GM19035 (cell line): Measurements from ENCODE around the gene POP5.

Source experiments
- ATAC-seq: cut with Tn5 transposase; IDR thresholded peaks from one replicate; pipeline ENCODE4 v1.9.1; 2021; ENCODE audit not compliant: unreplicated experiment

The POP5 gene

GRCh38 chr12:120590741-120591407 lies 9.7 kb upstream of the POP5 start:
- ATAC-seq: no peak

- no peak for ATAC-seq
These were observed 8.0 kb upstream of the POP5 start for GRCh38 chr12:120588948-120589930.

GRCh38 chr12:120588371-120588770 lies 7.2 kb upstream of the POP5 start:
- ATAC-seq: no peak

GRCh38 chr12:120586860-120587259 lies 5.7 kb upstream of the POP5 start:
- ATAC-seq: no peak

- ATAC-seq: no peak
These were observed 5.0 kb upstream of the POP5 start for GRCh38 chr12:120586206-120586605.

GRCh38 chr12:120584343-120585149 lies 3.3 kb upstream of the POP5 start:
- ATAC-seq: no peak

GRCh38 chr12:120583478-120584030 lies 2.4 kb upstream of the POP5 start:
- no peak for ATAC-seq

GRCh38 chr12:120581998-120582397 lies 796 bp upstream of the POP5 start:
- no peak for ATAC-seq

- ATAC-seq: no peak
These were observed 2.0 kb downstream of the POP5 start for GRCh38 chr12:120579179-120579578.

GRCh38 chr12:120574106-120574505 lies 7.1 kb downstream of the POP5 start:
- ATAC-seq: no peak

- no peak for ATAC-seq
These were observed 7.6 kb downstream of the POP5 start for GRCh38 chr12:120573560-120573959.

- ATAC-seq: no peak
These were observed 9.9 kb downstream of the POP5 start for GRCh38 chr12:120571299-120571698.

- no peak for ATAC-seq
These were observed 17.7 kb downstream of the POP5 start for GRCh38 chr12:120563495-120563894.

GRCh38 chr12:120562906-120563305 lies 18.3 kb downstream of the POP5 start:
- no peak for ATAC-seq

- ATAC-seq: no peak
These were observed 23.6 kb downstream of the POP5 start for GRCh38 chr12:120557589-120557988.

- ATAC-seq: no peak
These were observed 26.5 kb downstream of the POP5 start for GRCh38 chr12:120554678-120555077.

- ATAC-seq: no peak
These were observed 35.2 kb downstream of the POP5 start for GRCh38 chr12:120546050-120546386.

GRCh38 chr12:120544691-120545090 lies 36.5 kb downstream of the POP5 start:
- no peak for ATAC-seq

- no peak for ATAC-seq
These were observed 39.0 kb downstream of the POP5 start for GRCh38 chr12:120542166-120542565.

GRCh38 chr12:120540445-120540844 lies 40.8 kb downstream of the POP5 start:
- no peak for ATAC-seq

GRCh38 chr12:120539303-120539702 lies 41.9 kb downstream of the POP5 start:
- no peak for ATAC-seq
